PC-9 (cell line): Measurements from ENCODE around the gene RYR1.

Experiments used
- EZH2 ChIP-seq: fragments of 200-600 bp; sonication (generic); IDR thresholded peaks from 2 replicates; pipeline ENCODE4 v1.8.0; 2017; ENCODE audit warnings: antibody characterized with exemption, low read depth
- TF ChIP-seq, protein P1 (sequence below): fragments of 200-600 bp; sonication (generic); conservative IDR thresholded peaks from 2 replicates; pipeline ENCODE4 v1.6.1; 2017; ENCODE audit warnings: mixed run types, antibody characterized with exemption, mild to moderate bottlenecking, moderate library complexity

DNA sequence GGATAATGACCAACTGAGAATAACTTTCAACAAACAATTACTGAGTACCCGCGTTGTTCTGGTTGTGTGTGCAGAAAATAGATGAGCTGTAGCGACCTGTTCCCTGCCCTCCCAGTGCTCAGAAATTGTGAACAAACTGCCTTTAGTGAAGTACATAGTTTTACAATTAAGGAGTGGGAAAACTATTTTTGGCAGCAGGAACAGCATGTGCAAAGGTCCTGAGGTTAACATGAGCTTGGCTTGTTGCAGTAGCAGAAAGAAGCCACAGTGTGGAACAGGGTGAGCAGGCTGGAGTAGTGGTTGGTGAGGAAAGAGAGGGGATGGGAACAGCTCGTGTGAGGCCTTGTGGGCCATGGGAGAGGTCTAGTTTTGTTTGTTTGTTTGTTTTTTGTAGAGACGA is 16.0 kb downstream of the RYR1 start:
- TF ChIP-seq EZH2: no peak
- TF ChIP-seq, protein P1, sequence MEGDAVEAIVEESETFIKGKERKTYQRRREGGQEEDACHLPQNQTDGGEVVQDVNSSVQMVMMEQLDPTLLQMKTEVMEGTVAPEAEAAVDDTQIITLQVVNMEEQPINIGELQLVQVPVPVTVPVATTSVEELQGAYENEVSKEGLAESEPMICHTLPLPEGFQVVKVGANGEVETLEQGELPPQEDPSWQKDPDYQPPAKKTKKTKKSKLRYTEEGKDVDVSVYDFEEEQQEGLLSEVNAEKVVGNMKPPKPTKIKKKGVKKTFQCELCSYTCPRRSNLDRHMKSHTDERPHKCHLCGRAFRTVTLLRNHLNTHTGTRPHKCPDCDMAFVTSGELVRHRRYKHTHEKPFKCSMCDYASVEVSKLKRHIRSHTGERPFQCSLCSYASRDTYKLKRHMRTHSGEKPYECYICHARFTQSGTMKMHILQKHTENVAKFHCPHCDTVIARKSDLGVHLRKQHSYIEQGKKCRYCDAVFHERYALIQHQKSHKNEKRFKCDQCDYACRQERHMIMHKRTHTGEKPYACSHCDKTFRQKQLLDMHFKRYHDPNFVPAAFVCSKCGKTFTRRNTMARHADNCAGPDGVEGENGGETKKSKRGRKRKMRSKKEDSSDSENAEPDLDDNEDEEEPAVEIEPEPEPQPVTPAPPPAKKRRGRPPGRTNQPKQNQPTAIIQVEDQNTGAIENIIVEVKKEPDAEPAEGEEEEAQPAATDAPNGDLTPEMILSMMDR: no peak
